Measurements from ENCODE around the gene HES2. TPM values are rescaled to one million over a fixed set of nuclear protein-coding genes. Genes with fewer than 3 reads are reported as not detected.

Gene HES2
- total and polyA plus RNA-seq, 2 experiments from 2014 or later, result 1.6 to 2.1 TPM

DNA sequence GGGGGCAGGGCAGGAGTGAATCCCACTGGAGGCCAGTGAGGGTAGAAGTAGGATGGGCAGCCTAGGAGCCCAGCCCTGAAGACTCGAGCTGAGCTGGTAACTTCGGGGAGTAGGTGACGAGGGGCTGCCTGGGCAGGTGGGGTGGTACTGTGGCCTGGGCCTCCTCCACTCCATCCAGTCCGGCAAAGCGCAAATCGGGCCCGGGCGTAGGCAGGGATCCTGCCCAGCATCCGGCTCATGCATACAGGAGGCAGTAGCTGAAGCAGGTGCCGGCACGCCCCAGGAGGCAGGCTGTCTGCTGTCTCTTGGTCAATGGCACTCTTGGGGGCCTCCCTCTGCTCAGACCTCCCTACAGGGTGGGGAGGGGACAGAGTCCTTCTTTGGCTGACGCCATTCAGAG is 47.5 kb upstream of the HES2 start:
- Mint-ChIP-seq H3K27ac (no peak overlapping the region), H3K4me3 (no peak overlapping the region; the same call in 2 of the 3 replicates), H3K4me1 (peaks cover 11% of the 10 kb centered on the region), H3K9me3 (no peaks in the 10 kb centered on the region; the same call in 2 of the 3 replicates), H3K36me3 (ENCODE audit: low read depth) (peaks cover 34% of the 10 kb centered on the region), H3K27me3 (ENCODE audit: insufficient read depth, low read depth, poor library complexity) (peaks cover 16% of the 10 kb centered on the region)
- Histone ChIP-seq H3K4me3 (no peak overlapping the region), H2AFZ (no peak overlapping the region), H4K20me1 (replicated peaks; ENCODE audit: insufficient read depth) (peaks cover 3% of the 10 kb centered on the region; the same call in 1 of the 2 replicates), H3K9me2 (ENCODE audit: insufficient read depth) (no peaks in the 10 kb centered on the region), H3K4me2 (no peak overlapping the region), H3K4me1 (ENCODE audit: insufficient read depth) (peaks cover 7% of the 10 kb centered on the region; the same call in 1 of the 2 replicates), H3K27ac (ENCODE audit: low read depth) (no peak overlapping the region), H3K36me3 (ENCODE audit: insufficient read depth) (no peaks in the 10 kb centered on the region), H3K79me2 (replicated peaks; ENCODE audit: insufficient read depth) (no peaks in the 10 kb centered on the region), H3K27me3 (ENCODE audit: insufficient read depth) (peaks cover 5% of the 10 kb centered on the region; the same call in 1 of the 2 replicates), H3F3A (replicated peaks; ENCODE audit: low read depth) (peaks cover 20% of the 10 kb centered on the region; the same call in 1 of the 2 replicates)
- DNase-seq (ENCODE audit: low spot score) (no peak), ATAC-seq (no peak)
- TF ChIP-seq JUNB (IDR thresholded peaks at IDR 0.05; ENCODE audit: unreplicated experiment) (no peak), NANOG (IDR thresholded peaks at IDR 0.05; ENCODE audit: borderline replicate concordance) (no peak)
- TF ChIP-seq, protein P1, sequence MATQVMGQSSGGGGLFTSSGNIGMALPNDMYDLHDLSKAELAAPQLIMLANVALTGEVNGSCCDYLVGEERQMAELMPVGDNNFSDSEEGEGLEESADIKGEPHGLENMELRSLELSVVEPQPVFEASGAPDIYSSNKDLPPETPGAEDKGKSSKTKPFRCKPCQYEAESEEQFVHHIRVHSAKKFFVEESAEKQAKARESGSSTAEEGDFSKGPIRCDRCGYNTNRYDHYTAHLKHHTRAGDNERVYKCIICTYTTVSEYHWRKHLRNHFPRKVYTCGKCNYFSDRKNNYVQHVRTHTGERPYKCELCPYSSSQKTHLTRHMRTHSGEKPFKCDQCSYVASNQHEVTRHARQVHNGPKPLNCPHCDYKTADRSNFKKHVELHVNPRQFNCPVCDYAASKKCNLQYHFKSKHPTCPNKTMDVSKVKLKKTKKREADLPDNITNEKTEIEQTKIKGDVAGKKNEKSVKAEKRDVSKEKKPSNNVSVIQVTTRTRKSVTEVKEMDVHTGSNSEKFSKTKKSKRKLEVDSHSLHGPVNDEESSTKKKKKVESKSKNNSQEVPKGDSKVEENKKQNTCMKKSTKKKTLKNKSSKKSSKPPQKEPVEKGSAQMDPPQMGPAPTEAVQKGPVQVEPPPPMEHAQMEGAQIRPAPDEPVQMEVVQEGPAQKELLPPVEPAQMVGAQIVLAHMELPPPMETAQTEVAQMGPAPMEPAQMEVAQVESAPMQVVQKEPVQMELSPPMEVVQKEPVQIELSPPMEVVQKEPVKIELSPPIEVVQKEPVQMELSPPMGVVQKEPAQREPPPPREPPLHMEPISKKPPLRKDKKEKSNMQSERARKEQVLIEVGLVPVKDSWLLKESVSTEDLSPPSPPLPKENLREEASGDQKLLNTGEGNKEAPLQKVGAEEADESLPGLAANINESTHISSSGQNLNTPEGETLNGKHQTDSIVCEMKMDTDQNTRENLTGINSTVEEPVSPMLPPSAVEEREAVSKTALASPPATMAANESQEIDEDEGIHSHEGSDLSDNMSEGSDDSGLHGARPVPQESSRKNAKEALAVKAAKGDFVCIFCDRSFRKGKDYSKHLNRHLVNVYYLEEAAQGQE (IDR thresholded peaks at IDR 0.05; ENCODE audit: unreplicated experiment), result no peak

DNA sequence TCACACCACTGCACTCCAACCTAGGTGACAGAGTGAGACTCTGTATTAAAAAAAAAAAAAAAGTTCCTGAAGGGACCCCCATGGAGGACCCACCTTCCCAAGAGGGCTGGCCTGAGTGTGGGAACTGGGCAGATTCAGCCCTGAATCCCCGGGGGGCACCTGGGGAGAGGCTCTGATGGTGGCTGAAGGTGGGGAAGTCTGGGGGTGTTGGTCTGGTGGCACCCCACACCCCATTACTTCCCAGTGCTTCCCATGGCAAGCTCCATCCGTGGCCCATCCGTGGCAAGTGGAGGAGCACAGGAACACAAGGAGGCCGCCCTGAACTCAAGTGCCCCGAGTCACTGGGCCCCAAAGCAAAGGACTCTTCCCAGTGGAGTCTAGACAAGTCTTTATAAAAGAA is 47.0 kb upstream of the HES2 start:
- Histone ChIP-seq H3K9me2 (ENCODE audit: insufficient read depth) (no peaks in the 10 kb centered on the region), H2AFZ (no peak overlapping the region), H3F3A (replicated peaks; ENCODE audit: low read depth) (peaks cover 15% of the 10 kb centered on the region; the same call in 1 of the 2 replicates), H3K36me3 (ENCODE audit: insufficient read depth) (no peaks in the 10 kb centered on the region), H3K4me2 (no peak overlapping the region; the same call in 1 of the 2 replicates), H3K27me3 (ENCODE audit: insufficient read depth) (peaks cover 5% of the 10 kb centered on the region; the same call in 1 of the 2 replicates), H3K79me2 (replicated peaks; ENCODE audit: insufficient read depth) (no peaks in the 10 kb centered on the region), H3K4me1 (ENCODE audit: insufficient read depth) (peaks cover 2% of the 10 kb centered on the region; the same call in 1 of the 2 replicates), H3K4me3 (no peak overlapping the region), H3K27ac (ENCODE audit: low read depth) (no peak overlapping the region), H4K20me1 (replicated peaks; ENCODE audit: insufficient read depth) (peaks cover 3% of the 10 kb centered on the region; the same call in 1 of the 2 replicates)
- no peak for ATAC-seq
- H3K4me1 Mint-ChIP-seq, result peaks cover 7% of the 10 kb centered on the region
- H3K27ac Mint-ChIP-seq, result no peak overlapping the region
- H3K27me3 Mint-ChIP-seq (ENCODE audit: insufficient read depth, low read depth, poor library complexity), result peaks cover 13% of the 10 kb centered on the region
- TF ChIP-seq POLR2AphosphoS5 (IDR thresholded peaks at IDR 0.05; ENCODE audit: low read depth) (no peak), STAT1 (IDR thresholded peaks at IDR 0.05; ENCODE audit: unreplicated experiment) (no peak), CREB1 (CRISPR knock-in tag; IDR thresholded peaks at IDR 0.05; ENCODE audit: low read depth) (no peak), ZNF114 (CRISPR knock-in tag; IDR thresholded peaks at IDR 0.05) (no peak)
- H3K36me3 Mint-ChIP-seq (ENCODE audit: low read depth), result peaks cover 33% of the 10 kb centered on the region
- H3K4me3 Mint-ChIP-seq, result peak overlapping the region; percentile 27; the same call in 2 of the 3 replicates
- DNase-seq (ENCODE audit: low spot score), result no peak
- no peaks in the 10 kb centered on the region; the same call in 2 of the 3 replicates for H3K9me3 Mint-ChIP-seq
